Tibial nerve (tissue), 4 donors: Measurements from ENCODE around the gene VPS18. TPM values are rescaled to one million over a fixed set of nuclear protein-coding genes. Genes with fewer than 3 reads are reported as not detected.

Experiments
- DNase-seq, 2 donors: peaks; one replicate each; pipeline ENCODE4 v3.0.0-alpha.2; 2019; ENCODE audit warnings: low spot score in 2 of 2
- H3K27ac ChIP-seq, 4 donors: fragments of 200-600 bp; sonication (generic) in 3 of 4; one replicate each; pipeline ENCODE4 v1.5.1; 2017 to 2019; ENCODE audit warnings: mild to moderate bottlenecking in 1 of 4
- H3K27me3 ChIP-seq, 2 donors: fragments of 200-600 bp; sonication (generic) in 1 of 2; one replicate each; pipeline versions ENCODE4 v1.5.1 to v1.6.0; 2017 to 2019
- H3K36me3 ChIP-seq, 3 donors: fragments of 200-600 bp; sonication (generic); one replicate each; pipeline ENCODE4 v1.5.1; 2018 to 2019
- H3K4me1 ChIP-seq, 4 donors: fragments of 200-600 bp; sonication (generic) in 3 of 4; one replicate each; pipeline ENCODE4 v1.5.1; 2017 to 2019
- H3K4me3 ChIP-seq, 4 donors: fragments of 200-600 bp; sonication (generic) in 3 of 4; one replicate each; pipeline ENCODE4 v1.5.1; 2017 to 2019; ENCODE audit warnings: mild to moderate bottlenecking in 1 of 4, moderate library complexity in 1 of 4
- H3K9me3 ChIP-seq, 4 donors: fragments of 200-600 bp; sonication (generic) in 3 of 4; one replicate each; pipeline ENCODE4 v1.5.1; 2017 to 2019
- EP300 ChIP-seq, 2 donors: sonication (generic); formaldehyde crosslinking; IDR thresholded peaks; one replicate each; pipeline ENCODE4 v1.6.1; 2017; ENCODE audit warnings: antibody characterized with exemption in 2 of 2, mild to moderate bottlenecking in 1 of 2
- POLR2A ChIP-seq, 2 donors: fragments of 450-650 bp; IDR thresholded peaks; one replicate each; pipeline ENCODE4 v1.6.1; 2017; ENCODE audit warnings: antibody characterized with exemption in 2 of 2, mild to moderate bottlenecking in 2 of 2, moderate library complexity in 2 of 2
- WGBS, 2 donors: methylation state at CpG; one replicate each; pipeline ENCODE4 v1.1.5; 2018; 5-methylcytosine and 5-hydroxymethylcytosine counted together
- total RNA-seq, 4 donors: library from RNA; depleted of rRNA; stranded (reverse); fragments of >200 nt; gene quantifications; one replicate each; pipeline ENCODE4 v1.1.0, GENCODE V29; 2016
- TF ChIP-seq, protein P1 (sequence below), 5 experiments: fragments of 200-600 bp in 3 of 5; fragments of 450-650 bp in 2 of 5; sonication (generic) in 3 of 5; IDR thresholded peaks; one replicate each; pipeline ENCODE4 v1.5.1; 2016 to 2019; ENCODE audit warnings: antibody characterized with exemption in 5 of 5, mild to moderate bottlenecking in 3 of 5, moderate library complexity in 2 of 5

The VPS18 gene
- total RNA-seq, 4 donors from 2014 or later, result 22.2 to 29.2 (median 25.2) TPM

DNA sequence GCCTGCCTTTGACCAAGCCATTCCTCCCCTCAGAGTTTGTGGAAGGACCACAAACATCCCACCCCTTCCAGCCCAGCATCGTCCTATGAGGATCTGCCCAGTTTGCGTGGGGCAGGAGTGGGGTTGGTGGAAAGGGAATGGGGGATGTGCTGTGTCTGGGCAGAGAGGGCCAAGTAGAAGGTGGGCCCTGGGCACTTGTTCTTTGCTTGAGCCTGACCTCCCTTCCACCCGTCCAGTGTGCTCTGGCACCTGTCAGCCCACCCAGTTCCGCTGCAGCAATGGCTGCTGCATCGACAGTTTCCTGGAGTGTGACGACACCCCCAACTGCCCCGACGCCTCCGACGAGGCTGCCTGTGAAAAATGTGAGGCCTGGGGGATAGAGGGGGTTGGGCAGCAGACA, 40.1 kb upstream of the VPS18 start:
- Histone ChIP-seq H3K4me3 (no peak overlapping the region), H3K9me3 (no peaks in the 10 kb centered on the region), H3K27me3 (no peaks in the 10 kb centered on the region), H3K4me1 (peaks cover 0 to 6% (median 0%) of the 10 kb centered on the region in 4 donors), H3K36me3 (no peaks in the 10 kb centered on the region), H3K27ac (no peak overlapping the region)
- no peak for DNase-seq
- TF ChIP-seq POLR2A (IDR thresholded peaks at IDR 0.05) (no peak), EP300 (IDR thresholded peaks at IDR 0.05) (no peak)
- TF ChIP-seq, protein P1, sequence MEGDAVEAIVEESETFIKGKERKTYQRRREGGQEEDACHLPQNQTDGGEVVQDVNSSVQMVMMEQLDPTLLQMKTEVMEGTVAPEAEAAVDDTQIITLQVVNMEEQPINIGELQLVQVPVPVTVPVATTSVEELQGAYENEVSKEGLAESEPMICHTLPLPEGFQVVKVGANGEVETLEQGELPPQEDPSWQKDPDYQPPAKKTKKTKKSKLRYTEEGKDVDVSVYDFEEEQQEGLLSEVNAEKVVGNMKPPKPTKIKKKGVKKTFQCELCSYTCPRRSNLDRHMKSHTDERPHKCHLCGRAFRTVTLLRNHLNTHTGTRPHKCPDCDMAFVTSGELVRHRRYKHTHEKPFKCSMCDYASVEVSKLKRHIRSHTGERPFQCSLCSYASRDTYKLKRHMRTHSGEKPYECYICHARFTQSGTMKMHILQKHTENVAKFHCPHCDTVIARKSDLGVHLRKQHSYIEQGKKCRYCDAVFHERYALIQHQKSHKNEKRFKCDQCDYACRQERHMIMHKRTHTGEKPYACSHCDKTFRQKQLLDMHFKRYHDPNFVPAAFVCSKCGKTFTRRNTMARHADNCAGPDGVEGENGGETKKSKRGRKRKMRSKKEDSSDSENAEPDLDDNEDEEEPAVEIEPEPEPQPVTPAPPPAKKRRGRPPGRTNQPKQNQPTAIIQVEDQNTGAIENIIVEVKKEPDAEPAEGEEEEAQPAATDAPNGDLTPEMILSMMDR (IDR thresholded peaks at IDR 0.05), result no peak
- 64 to 78% methylated on average over 8 to 10 of the region's 10 CpGs for WGBS, 2 donors

DNA sequence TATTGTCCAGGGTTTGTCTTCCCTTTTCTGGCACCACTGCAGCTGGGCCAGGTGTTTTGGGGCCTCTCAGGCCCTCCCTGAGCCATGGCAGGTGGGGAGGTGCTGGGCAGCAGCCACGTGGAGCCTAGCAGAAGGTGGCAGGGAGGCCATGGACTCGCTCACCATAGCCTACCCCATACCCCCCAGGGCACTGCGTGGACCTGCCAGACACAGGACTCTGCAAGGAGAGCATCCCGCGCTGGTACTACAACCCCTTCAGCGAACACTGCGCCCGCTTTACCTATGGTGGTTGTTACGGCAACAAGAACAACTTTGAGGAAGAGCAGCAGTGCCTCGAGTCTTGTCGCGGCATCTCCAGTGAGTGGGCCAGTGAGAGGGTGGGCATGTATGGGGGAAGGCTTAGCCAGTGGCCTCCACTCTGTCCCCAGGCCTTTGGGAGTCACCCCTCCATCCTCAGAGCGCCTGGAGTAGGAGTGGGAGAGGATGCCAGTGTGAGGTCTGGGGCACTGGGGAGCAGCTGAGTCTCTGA, 38.5 kb upstream of the VPS18 start:
- 84 to 92% methylated on average over 8 to 13 of the region's 13 CpGs for WGBS, 2 donors
- Histone ChIP-seq H3K9me3 (no peaks in the 10 kb centered on the region), H3K4me3 (no peak overlapping the region), H3K27me3 (no peaks in the 10 kb centered on the region), H3K27ac (no peak overlapping the region), H3K36me3 (no peaks in the 10 kb centered on the region), H3K4me1 (peaks cover 0 to 6% (median 0%) of the 10 kb centered on the region in 4 donors)
- TF ChIP-seq POLR2A (IDR thresholded peaks at IDR 0.05), result no peak
- no peak for TF ChIP-seq EP300 (IDR thresholded peaks at IDR 0.05)
- TF ChIP-seq, protein P1 (IDR thresholded peaks at IDR 0.05), result no peak
- no peak for DNase-seq

DNA sequence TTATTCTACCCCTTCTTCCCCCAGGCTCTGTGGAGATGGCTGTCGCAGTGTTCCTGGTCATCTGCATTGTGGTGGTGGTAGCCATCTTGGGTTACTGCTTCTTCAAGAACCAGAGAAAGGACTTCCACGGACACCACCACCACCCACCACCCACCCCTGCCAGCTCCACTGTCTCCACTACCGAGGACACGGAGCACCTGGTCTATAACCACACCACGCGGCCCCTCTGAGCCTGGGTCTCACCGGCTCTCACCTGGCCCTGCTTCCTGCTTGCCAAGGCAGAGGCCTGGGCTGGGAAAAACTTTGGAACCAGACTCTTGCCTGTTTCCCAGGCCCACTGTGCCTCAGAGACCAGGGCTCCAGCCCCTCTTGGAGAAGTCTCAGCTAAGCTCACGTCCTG, 37.5 kb upstream of the VPS18 start:
- Histone ChIP-seq H3K36me3 (no peaks in the 10 kb centered on the region), H3K27ac (no peak overlapping the region), H3K4me1 (peaks cover 0 to 6% (median 0%) of the 10 kb centered on the region in 4 donors), H3K9me3 (no peaks in the 10 kb centered on the region), H3K27me3 (no peaks in the 10 kb centered on the region), H3K4me3 (no peak overlapping the region)
- 84 to 92% methylated on average over 7 to 8 of the region's 8 CpGs for WGBS, 2 donors
- no peak for DNase-seq
- TF ChIP-seq EP300 (IDR thresholded peaks at IDR 0.05) (no peak), POLR2A (IDR thresholded peaks at IDR 0.05) (no peak)
- TF ChIP-seq, protein P1 (IDR thresholded peaks at IDR 0.05), result no peak

DNA sequence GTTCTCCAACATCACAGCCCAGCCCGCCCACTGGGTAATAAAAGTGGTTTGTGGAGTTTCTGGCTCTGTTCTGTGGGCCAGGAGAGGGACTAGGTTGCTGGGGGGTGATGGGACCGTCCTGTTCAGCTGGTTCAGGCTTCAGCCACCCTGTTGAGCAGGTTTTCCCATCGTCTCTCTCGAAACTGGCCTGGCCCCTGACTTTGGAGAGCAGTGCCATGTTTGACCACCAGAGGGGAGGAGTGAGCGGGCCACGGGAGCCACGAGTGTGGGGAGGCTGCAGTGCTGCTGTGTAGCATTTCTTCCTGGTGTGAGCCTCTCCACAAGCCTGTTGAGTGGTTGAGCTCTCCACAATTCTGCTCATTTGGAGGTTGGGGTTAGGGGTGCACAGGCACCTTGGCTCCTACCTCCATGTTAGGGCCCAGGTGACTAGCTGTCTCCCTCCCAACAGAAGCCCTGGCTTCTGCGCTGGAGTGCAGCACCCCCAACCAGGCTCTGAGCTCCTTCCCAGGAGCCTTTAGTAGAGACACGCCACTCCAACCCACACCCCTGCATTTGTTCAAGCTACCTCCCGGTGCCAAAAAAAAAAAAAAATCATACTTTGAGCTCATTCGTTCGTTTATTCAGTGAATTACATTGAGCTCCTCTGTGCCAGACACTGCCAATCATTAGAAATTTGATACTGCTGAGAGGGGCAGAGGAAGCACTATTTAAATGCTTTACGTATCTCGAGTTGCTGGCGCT, 36.5 kb upstream of the VPS18 start:
- Histone ChIP-seq H3K9me3 (no peaks in the 10 kb centered on the region), H3K27me3 (no peaks in the 10 kb centered on the region), H3K4me3 (no peak overlapping the region), H3K4me1 (peaks cover 0 to 6% (median 0%) of the 10 kb centered on the region in 4 donors), H3K36me3 (no peaks in the 10 kb centered on the region), H3K27ac (no peak overlapping the region)
- WGBS, 2 donors, result 29 to 31% methylated on average over 15 of the region's 15 CpGs
- TF ChIP-seq EP300 (IDR thresholded peaks at IDR 0.05), result no peak
- TF ChIP-seq, protein P1 (IDR thresholded peaks at IDR 0.05), result peak; percentile 90 to 97 (median 92)
- peak; percentile 56 to 69 for DNase-seq

DNA sequence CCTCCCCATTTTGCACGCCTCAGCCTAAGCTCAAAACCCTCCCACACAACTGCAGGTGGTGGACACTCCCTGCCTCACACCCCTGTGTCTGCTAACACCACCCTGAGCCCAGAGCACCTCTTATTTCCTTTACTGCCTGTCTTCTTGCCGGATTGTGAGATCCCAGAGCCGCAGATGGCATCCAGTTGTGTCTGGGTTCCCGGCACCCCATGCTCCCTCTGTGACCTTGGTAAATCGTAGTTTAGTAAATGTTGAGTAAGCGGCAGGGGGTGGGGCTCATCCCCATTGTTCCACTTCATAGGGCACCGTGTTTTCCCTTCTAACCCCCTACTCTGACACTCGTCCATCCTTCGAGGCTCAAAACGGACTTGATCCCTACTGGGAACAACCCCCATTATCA, 35.5 kb upstream of the VPS18 start:
- no peak for DNase-seq
- 70 to 73% methylated on average over 10 of the region's 10 CpGs for WGBS, 2 donors
- no peaks in the 10 kb centered on the region for H3K9me3 ChIP-seq
- peaks cover 0 to 6% (median 0%) of the 10 kb centered on the region in 4 donors for H3K4me1 ChIP-seq
- H3K4me3 ChIP-seq, result no peak overlapping the region
- TF ChIP-seq EP300 (IDR thresholded peaks at IDR 0.05), result no peak
- TF ChIP-seq, protein P1 (IDR thresholded peaks at IDR 0.05), result no peak
- TF ChIP-seq POLR2A (IDR thresholded peaks at IDR 0.05), result no peak
- H3K27ac ChIP-seq, result no peak overlapping the region
- H3K27me3 ChIP-seq, result peaks cover 0 to under 1% of the 10 kb centered on the region in 2 donors
- H3K36me3 ChIP-seq, result no peaks in the 10 kb centered on the region
